Mucosa of stomach (tissue), 1 donor: ENCODE results near the gene EMC7.

Experiments
- H3K27me3 ChIP-seq: one replicate; pipeline ENCODE4 v1.7.0; 2013; ENCODE audit warnings: mild to moderate bottlenecking, low read length; ENCODE audit not compliant: control insufficient read depth, insufficient read depth
- H3K36me3 ChIP-seq: one replicate; pipeline ENCODE4 v1.7.0; 2013; ENCODE audit warnings: low read length; ENCODE audit not compliant: control insufficient read depth, insufficient read depth
- H3K4me1 ChIP-seq: one replicate; pipeline ENCODE4 v1.7.0; 2013; ENCODE audit warnings: mild to moderate bottlenecking, low read length; ENCODE audit not compliant: control insufficient read depth, insufficient read depth
- H3K4me3 ChIP-seq: one replicate; pipeline ENCODE4 v1.7.0; 2013; ENCODE audit warnings: low read length
- H3K9ac ChIP-seq: one replicate; pipeline ENCODE4 v1.7.0; 2013; ENCODE audit warnings: mild to moderate bottlenecking, low read length, moderate library complexity
- H3K9me3 ChIP-seq: one replicate; pipeline ENCODE4 v1.7.0; 2013; ENCODE audit warnings: mild to moderate bottlenecking, low read length, moderate library complexity; ENCODE audit not compliant: control insufficient read depth
- donor health status: Pancreatic carcinoma.

Gene EMC7

DNA sequence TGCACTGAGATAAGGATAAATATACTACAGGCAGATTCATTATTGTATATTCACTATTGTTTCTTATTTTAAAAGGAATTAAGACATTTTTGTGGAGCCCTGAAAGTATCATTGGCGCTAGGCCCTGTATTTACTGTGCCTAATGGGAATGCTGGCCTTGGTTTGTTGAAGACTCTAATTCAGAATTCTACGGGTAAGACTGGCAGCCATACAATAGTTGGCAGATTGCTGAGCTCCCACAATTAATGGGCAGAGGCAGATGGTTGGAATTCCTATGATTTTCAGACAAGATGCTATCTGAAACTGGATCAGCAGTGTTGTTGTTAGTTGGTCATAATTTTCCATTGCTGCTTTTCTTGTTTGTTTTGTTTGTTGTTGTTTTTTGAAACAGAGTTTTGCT is 15.0 kb upstream of the EMC7 start:
- Histone ChIP-seq H3K36me3 (no peaks in the 10 kb centered on the region), H3K9ac (no peak overlapping the region), H3K27me3 (no peaks in the 10 kb centered on the region), H3K4me3 (no peak overlapping the region), H3K4me1 (no peaks in the 10 kb centered on the region), H3K9me3 (no peaks in the 10 kb centered on the region)

DNA sequence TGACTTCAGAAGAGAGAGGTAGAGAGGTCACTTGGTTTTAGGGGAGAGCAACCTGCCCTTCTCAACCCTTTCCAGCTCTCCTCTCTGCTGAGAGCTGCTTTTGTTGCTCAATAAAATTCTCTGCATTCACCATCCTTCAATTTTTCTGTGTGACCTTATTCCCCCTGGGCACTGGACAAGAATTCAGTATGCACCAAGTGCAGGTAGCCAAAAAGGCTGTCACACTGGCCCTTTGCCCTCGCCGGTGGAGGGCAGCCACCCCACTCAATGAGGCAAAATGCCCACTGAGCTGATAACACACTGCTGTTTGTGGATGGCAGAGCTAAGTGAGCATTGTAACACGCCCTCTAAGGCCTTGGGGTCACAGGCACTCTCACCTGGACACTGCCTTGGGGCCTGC is 13.1 kb upstream of the EMC7 start:
- Histone ChIP-seq H3K9ac (no peak overlapping the region), H3K36me3 (no peaks in the 10 kb centered on the region), H3K27me3 (no peaks in the 10 kb centered on the region), H3K9me3 (no peaks in the 10 kb centered on the region), H3K4me1 (no peaks in the 10 kb centered on the region), H3K4me3 (no peak overlapping the region)

DNA sequence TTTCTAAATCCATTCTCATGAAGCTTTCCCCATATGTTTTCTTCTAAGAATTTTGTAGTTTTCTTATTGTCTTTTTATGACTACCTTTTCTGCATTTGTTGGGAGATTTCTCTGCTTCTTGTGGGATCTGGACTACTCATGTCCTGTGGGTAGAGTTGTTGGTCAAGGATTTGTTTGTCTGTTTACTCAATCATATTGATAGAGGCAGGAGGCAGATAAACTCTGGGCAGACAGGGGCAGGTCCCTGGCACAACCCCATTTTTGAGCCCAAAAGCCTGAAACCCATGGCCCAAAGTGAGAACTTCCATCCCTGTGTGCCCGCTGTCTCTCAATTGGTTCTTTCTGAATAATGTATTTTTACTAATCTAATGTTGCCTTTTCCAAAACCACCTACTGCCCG is 12.6 kb upstream of the EMC7 start:
- no peak overlapping the region for H3K9ac ChIP-seq
- no peaks in the 10 kb centered on the region for H3K27me3 ChIP-seq
- H3K4me3 ChIP-seq = no peak overlapping the region
- H3K9me3 ChIP-seq = no peaks in the 10 kb centered on the region
- H3K36me3 ChIP-seq = no peaks in the 10 kb centered on the region
- H3K4me1 ChIP-seq = no peaks in the 10 kb centered on the region

DNA sequence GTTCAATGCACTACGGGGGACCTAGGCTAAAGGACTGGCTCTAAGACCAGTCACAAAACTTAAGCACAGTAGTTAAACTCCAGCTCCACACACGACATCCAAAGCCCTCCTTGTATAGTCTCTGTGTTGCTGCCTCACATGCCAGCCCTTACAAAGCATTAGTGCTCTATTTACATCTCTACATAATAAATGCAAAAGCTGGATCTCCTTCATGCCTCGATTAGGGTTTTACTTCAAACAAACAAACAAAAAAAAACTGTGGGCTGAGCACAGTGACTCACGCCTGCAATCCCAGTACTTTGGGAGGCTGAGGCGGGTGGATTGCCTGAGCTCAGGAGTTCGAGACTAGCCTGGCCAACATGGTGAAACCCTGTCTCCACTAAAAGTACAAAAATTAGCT is 9.8 kb upstream of the EMC7 start:
- H3K36me3 ChIP-seq = no peaks in the 10 kb centered on the region
- H3K9ac ChIP-seq = no peak overlapping the region
- H3K9me3 ChIP-seq = no peaks in the 10 kb centered on the region
- H3K27me3 ChIP-seq = no peaks in the 10 kb centered on the region
- no peaks in the 10 kb centered on the region for H3K4me1 ChIP-seq
- no peak overlapping the region for H3K4me3 ChIP-seq

DNA sequence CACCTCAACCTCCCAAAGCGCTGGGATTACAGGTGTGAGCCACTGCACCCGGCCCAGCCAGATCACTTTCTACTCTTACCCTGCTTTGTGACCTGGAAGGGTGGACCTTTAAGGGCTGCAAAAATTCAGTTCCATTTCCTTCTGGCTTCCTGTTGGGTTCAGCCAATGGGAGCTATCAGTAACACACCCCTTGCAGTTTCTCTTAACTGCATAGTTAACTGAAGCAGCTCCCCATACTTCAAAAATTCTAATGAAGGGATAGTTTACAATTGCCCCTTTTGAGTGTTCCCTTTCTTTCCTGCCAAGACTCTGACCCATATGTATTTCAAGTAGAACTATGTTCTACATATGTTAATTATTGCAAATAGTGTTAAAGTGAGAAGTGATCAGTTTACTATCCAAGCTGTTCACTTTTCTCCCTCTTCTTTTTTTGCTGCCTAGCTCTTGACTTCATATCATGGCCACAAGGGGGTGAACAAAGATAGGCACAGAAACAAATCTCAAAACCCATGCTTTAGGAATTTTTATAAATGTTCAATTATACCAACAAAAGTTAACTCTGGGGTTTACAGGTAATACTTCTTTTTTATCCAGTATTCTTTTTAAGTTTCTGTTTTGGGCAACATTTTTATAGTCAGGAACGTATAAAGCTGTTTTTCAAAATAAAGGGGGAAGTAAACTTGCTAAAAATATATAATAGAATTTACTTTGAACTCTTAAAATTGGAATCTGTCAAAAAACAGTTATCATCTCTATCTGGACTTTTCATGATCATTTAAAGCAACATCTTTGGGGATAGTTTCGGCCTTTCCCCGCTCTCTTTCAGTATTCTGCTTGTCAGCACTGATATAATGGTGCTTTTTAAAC is 8.4 kb upstream of the EMC7 start:
- H3K4me3 ChIP-seq = no peak overlapping the region
- no peaks in the 10 kb centered on the region for H3K27me3 ChIP-seq
- no peaks in the 10 kb centered on the region for H3K36me3 ChIP-seq
- no peaks in the 10 kb centered on the region for H3K9me3 ChIP-seq
- H3K4me1 ChIP-seq = no peaks in the 10 kb centered on the region
- H3K9ac ChIP-seq = no peak overlapping the region

DNA sequence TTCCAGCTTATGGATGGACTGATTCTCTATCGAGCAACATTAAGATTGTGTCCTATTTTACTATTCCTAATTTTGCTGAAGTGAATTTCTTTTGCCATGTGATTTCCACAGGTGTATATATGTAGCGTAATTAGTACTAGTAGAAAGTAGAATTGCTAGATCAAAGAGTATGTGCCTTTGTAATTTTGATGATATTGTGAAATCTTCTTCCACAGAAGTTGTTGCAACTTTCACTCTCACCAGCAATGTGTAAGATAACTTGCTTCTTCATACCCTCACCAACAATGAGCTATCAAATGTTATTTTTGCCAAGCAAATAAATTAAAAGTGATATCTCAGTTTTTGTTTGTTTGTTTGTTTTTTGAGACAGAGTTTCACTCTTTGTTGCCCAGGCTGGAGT is 5.7 kb upstream of the EMC7 start:
- H3K9me3 ChIP-seq = no peaks in the 10 kb centered on the region
- H3K9ac ChIP-seq = no peak overlapping the region
- H3K27me3 ChIP-seq = no peaks in the 10 kb centered on the region
- no peak overlapping the region for H3K4me3 ChIP-seq
- no peaks in the 10 kb centered on the region for H3K36me3 ChIP-seq
- H3K4me1 ChIP-seq = no peaks in the 10 kb centered on the region

DNA sequence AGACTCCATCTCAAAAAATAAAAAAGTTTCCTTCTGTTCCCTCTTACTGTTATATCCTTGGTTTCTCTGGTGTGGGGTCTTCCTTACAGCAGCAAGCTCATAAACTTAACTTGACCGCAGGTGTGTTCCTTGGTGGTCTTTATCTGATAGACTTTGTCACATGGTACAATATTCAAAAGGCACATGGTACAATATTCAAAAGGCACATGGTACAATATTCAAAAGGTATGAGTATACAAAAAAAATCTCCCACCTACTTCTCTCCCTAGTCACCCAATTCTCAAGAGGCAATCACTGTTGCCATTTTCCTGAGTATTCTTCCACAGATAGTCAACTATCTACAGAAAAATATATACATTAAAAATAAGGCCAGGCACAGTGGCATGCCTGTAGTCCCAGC is 4.8 kb upstream of the EMC7 start:
- no peaks in the 10 kb centered on the region for H3K27me3 ChIP-seq
- no peak overlapping the region for H3K4me3 ChIP-seq
- H3K9me3 ChIP-seq = no peaks in the 10 kb centered on the region
- H3K9ac ChIP-seq = no peak overlapping the region
- no peaks in the 10 kb centered on the region for H3K36me3 ChIP-seq
- H3K4me1 ChIP-seq = no peaks in the 10 kb centered on the region

DNA sequence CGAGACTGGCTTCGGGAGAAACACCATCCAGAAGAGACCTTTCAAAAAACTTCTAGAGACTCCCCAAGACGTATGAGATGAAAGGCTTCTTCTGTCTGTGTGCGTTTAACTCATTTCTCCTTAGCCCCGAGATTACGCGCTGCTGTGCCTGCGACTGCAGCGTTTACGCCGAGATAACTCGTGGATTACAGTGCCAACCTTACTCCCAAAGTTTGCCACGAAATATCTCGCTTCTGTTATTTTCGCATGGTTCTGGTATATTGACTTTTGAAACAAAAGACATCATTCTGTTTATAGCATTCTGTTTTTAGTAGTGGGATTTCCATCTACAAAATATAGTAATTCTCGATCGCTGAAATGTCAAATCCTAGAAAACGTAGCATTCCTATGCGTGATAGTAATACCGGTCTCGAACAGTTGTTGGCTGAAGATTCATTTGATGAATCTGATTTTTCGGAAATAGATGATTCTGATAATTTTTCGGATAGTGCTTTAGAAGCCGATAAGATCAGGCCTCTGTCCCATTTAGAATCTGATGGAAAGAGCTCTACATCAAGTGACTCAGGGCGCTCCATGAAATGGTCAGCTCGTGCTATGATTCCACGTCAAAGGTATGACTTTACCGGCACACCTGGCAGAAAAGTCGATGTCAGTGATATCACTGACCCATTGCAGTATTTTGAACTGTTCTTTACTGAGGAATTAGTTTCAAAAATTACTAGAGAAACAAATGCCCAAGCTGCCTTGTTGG is 688 bp upstream of the EMC7 start:
- Histone ChIP-seq H3K36me3 (no peaks in the 10 kb centered on the region), H3K9ac (peak overlapping the region; percentile 69), H3K4me3 (peak overlapping the region; percentile 44), H3K27me3 (no peaks in the 10 kb centered on the region), H3K9me3 (no peaks in the 10 kb centered on the region), H3K4me1 (no peaks in the 10 kb centered on the region)

DNA sequence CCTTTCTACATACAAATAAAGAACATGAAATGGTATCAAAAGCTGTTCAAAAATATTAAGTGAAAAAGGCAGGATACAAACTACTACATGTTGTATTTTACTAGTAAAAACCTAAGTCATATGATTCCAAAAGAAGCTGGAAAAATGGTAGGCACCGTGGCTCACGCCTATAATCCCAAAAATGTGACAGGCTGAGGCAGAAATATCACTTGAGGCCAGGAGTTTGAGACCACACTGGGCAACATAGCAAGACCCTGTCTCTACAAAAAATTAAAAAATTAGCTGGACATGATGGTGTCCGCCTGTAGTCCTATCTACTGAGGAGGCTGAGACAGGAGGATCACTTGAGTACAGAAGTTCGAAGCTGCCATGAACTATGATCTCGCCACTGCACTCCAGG is 1.7 kb downstream of the EMC7 start:
- H3K36me3 ChIP-seq = no peaks in the 10 kb centered on the region
- no peak overlapping the region for H3K9ac ChIP-seq
- no peaks in the 10 kb centered on the region for H3K27me3 ChIP-seq
- no peaks in the 10 kb centered on the region for H3K4me1 ChIP-seq
- no peak overlapping the region for H3K4me3 ChIP-seq
- no peaks in the 10 kb centered on the region for H3K9me3 ChIP-seq

DNA sequence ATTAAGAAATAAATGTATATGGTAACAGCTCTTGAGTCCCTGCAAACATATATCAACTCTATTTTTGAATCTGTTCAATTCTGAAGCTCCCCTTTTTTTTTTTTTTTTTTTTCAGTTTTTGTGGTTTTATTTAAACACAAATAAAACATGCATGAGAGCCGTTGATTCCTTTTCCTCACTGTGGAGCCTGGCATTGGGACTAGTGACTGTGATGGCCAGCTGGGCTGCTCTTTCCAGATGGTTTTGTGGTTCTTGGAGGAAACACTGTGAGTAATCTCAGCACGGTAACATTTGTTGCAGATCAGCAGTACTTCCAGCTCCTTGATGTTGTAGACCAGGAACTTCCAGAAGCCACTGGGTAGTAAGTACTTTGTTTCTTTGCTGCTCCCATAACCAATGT is 15.9 kb downstream of the EMC7 start:
- Histone ChIP-seq H3K9me3 (no peaks in the 10 kb centered on the region), H3K36me3 (no peaks in the 10 kb centered on the region), H3K27me3 (no peaks in the 10 kb centered on the region), H3K4me3 (no peak overlapping the region), H3K9ac (no peak overlapping the region), H3K4me1 (no peaks in the 10 kb centered on the region)

DNA sequence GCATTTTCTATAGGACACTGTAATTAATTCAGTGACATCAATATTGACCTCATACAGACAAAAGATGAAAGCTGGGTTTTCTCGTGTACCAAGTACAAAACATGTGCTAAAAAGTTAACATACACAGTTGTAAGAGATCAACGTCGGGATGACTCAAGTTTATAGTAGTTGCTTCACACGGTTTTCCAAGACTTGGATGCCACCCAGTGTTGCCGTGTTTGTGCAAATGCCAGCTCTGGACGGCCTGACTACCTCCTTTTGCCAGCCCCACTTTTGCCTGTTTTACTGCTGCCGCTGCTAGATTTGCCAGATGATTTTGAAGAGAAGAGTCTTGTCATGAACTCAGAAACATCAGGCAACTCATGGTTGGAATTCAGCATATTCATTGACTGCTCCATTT is 17.6 kb downstream of the EMC7 start:
- H3K4me3 ChIP-seq = no peak overlapping the region
- H3K27me3 ChIP-seq = no peaks in the 10 kb centered on the region
- H3K9ac ChIP-seq = no peak overlapping the region
- H3K4me1 ChIP-seq = no peaks in the 10 kb centered on the region
- no peaks in the 10 kb centered on the region for H3K36me3 ChIP-seq
- no peaks in the 10 kb centered on the region for H3K9me3 ChIP-seq

DNA sequence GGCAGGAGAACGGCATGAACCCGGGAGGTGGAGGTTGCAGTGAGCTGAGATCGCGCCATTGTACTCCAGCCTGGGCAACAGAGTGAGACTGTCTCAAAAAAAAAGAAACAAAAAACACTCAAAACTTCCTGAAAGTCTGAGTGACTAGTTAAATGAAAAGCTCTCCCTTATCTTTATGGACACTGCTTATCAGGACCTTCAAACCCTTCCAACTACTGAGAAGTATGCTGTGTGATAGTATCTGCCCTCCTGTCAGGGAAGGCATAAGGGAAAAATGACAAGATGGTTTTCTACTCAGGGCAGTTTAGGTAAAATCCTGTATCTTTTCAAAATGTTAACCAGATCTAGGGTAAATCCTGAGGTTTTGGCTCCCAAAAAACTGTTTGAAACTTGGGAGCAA is 21.8 kb downstream of the EMC7 start:
- Histone ChIP-seq H3K9ac (no peak overlapping the region), H3K27me3 (no peaks in the 10 kb centered on the region), H3K4me3 (no peak overlapping the region), H3K36me3 (no peaks in the 10 kb centered on the region), H3K4me1 (no peaks in the 10 kb centered on the region), H3K9me3 (no peaks in the 10 kb centered on the region)
